HepG2 (cell line): Measurements from ENCODE around the gene CHST1. TPM values are rescaled to one million over a fixed set of nuclear protein-coding genes. Genes with fewer than 3 reads are reported as not detected.

Source experiments
- ATAC-seq: fragments of 200-7000 bp; cut with Tn5 transposase; 3 replicates; pipeline ENCODE4 v1.9.1; 2020; ENCODE audit warnings: mild to moderate bottlenecking, moderate library complexity
- BruUV-seq: library from RNA; stranded (reverse); fragments of 400-500 nt; replicated peaks from 2 replicates; lab custom pipeline; 2021; lab: Mats Ljungman, UMichigan
- CTCF ChIA-PET: fragments of 300-600 bp; formaldehyde crosslinking; extraction: SDS; loops from one replicate; lab custom pipeline; 2021; ENCODE audit warnings: low total read pairs, inconsistent platforms, low intra/inter-chr PET ratio; lab: Yijun Ruan, JAX
- POLR2A ChIA-PET: fragments of 350-600 bp; sonication (Branson Sonifier 250); formaldehyde crosslinking; loops from one replicate; lab custom pipeline; 2020; ENCODE audit warnings: antibody characterized with exemption, inconsistent platforms; lab: Yijun Ruan, JAX
- DNase-seq: peaks from one replicate; pipeline ENCODE4 v3.0.0-alpha.2; 2015; ENCODE audit warnings: low spot score
- FAIRE-seq: peaks from 3 replicates; lab custom pipeline; 2011; peaks lifted over from hg19 to GRCh38; lab: Jason Lieb, UNC
- H2AFZ ChIP-seq: one replicate; pipeline ENCODE4 v1.6.1; 2011; ENCODE audit warnings: low read length, inconsistent platforms
- H3K27ac ChIP-seq: fragments of 300-600 bp; 3 replicates; pipeline ENCODE4 v1.8.0; 2011; ENCODE audit warnings: mixed run types, mild to moderate bottlenecking, mixed read lengths, low read length, inconsistent platforms; ENCODE audit not compliant: insufficient read depth; ENCODE audit errors: extremely low read length
- H3K27me3 ChIP-seq, 2 experiments: fragments of 200-600 bp in 1 of 2; 2 replicates in 1 of 2; 3 replicates in 1 of 2; pipeline versions ENCODE4 v1.6.0 to v1.8.0; 2011; ENCODE audit warnings: low read length in 2 of 2, mild to moderate bottlenecking in 2 of 2, moderate library complexity in 2 of 2, inconsistent platforms in 1 of 2; ENCODE audit not compliant: insufficient read depth in 2 of 2, control insufficient read depth in 1 of 2
- H3K36me3 ChIP-seq, 2 experiments: fragments of 200-600 bp in 1 of 2; replicated peaks in 1 of 2; 2 replicates in 1 of 2; 3 replicates in 1 of 2; pipeline versions ENCODE4 v1.5.1 to v1.8.0; 2011; ENCODE audit warnings: low read length in 2 of 2, inconsistent platforms in 1 of 2; ENCODE audit not compliant: insufficient read depth in 2 of 2, control insufficient read depth in 1 of 2
- H3K4me1 ChIP-seq: 2 replicates; pipeline ENCODE4 v1.5.1; 2012; ENCODE audit warnings: low read length, inconsistent platforms; ENCODE audit not compliant: insufficient read depth
- H3K4me2 ChIP-seq: 2 replicates; pipeline ENCODE4 v1.6.0; 2011; ENCODE audit warnings: low read depth, low read length, inconsistent platforms
- H3K4me3 ChIP-seq, 3 experiments: fragments of 200-600 bp in 1 of 3; sonication (generic), shearing (Covaris generic) in 1 of 3; replicated peaks in 1 of 3; 2 replicates each; pipeline ENCODE4 v1.5.1; 2011 to 2016; ENCODE audit warnings: low read length in 3 of 3, inconsistent platforms in 2 of 3, low read depth in 2 of 3, mild to moderate bottlenecking in 2 of 3, control low read depth in 1 of 3, mixed read lengths in 1 of 3; ENCODE audit not compliant: insufficient read depth in 1 of 3
- H3K79me2 ChIP-seq: one replicate; pipeline ENCODE4 v1.6.1; 2011; ENCODE audit warnings: low read length, inconsistent platforms; ENCODE audit not compliant: insufficient read depth
- H3K9ac ChIP-seq: 2 replicates; pipeline ENCODE4 v1.6.0; 2011; ENCODE audit warnings: mild to moderate bottlenecking, low read depth, low read length, inconsistent platforms; ENCODE audit not compliant: insufficient read depth
- H3K9me3 ChIP-seq: 2 replicates; pipeline ENCODE4 v1.5.1; 2012; ENCODE audit warnings: mild to moderate bottlenecking, low read length
- H4K20me1 ChIP-seq: 2 replicates; pipeline ENCODE4 v1.6.0; 2011; ENCODE audit warnings: inconsistent platforms, mild to moderate bottlenecking, low read length, moderate library complexity; ENCODE audit not compliant: insufficient read depth
- GATAD1 ChIP-seq: IDR thresholded peaks from 2 replicates; pipeline ENCODE4 v1.6.1; 2016; ENCODE audit warnings: missing genetic modification reagents, missing compliant biosample characterization
- IRF2 ChIP-seq: IDR thresholded peaks from 2 replicates; pipeline ENCODE4 v1.6.1; 2018; ENCODE audit warnings: missing genetic modification reagents, missing compliant biosample characterization
- SRY ChIP-seq: sonication (generic); formaldehyde crosslinking; IDR thresholded peaks from 2 replicates; pipeline ENCODE4 v1.8.0; 2022; ENCODE audit warnings: mild to moderate bottlenecking, missing genetic modification reagents
- WGBS: methylation state at CpG from one replicate; pipeline ENCODE4 v1.1.6; 2017; ENCODE audit warnings: low lambda C conversion rate; 5-methylcytosine and 5-hydroxymethylcytosine counted together
- in situ Hi-C: cut with HindIII; loops from 2 replicates; pipeline ENCODE4 v1.10.0; 2017; ENCODE audit warnings: low pct_unique_long_range_greater_than_20kb; ENCODE audit not compliant: extremely low pct_ligation_motif_present
- intact Hi-C: fragments of 100-400 bp; cut with micrococcal nuclease; formaldehyde crosslinking; loops from one replicate; pipeline ENCODE4 v1.10.0; 2022; ENCODE audit not compliant: unreplicated experiment
- polyA plus RNA-seq, 8 experiments: library from polyadenylated mRNA; depleted of rRNA in 3 of 8; stranded (reverse) in 7 of 8; unstranded in 1 of 8; fragments of >200 nt; fragmentation: Illumina TruSeq in 4 of 8; extraction: Trizol in 4 of 8; gene quantifications; 2 replicates each; pipeline versions ENCODE4 v1.2.1 to v1.2.3, GENCODE V29; 2011 to 2016; ENCODE audit warnings: low read depth in 4 of 8, missing spikeins in 1 of 8, mixed read lengths in 1 of 8; ENCODE audit not compliant: insufficient read depth in 1 of 8
- total RNA-seq, 5 experiments: library from RNA; depleted of rRNA; stranded (reverse); fragments of >200 nt; fragmentation: Illumina TruSeq; extraction: Trizol; gene quantifications; 2 replicates each; pipeline ENCODE4 v1.2.3, GENCODE V29; 2016; ENCODE audit warnings: low read depth in 1 of 5

CHST1 gene
- total and polyA plus RNA-seq, 2 of the 13 experiments (the other 11 are each of a cell fraction or from before 2014, with no cell fraction given), result not detected

- FAIRE-seq (no peak), ATAC-seq (no peak), DNase-seq (no peak)
- H3K27ac ChIP-seq, result no peak overlapping the region
- no peak for TF ChIP-seq GATAD1
- H2AFZ ChIP-seq, result no peak overlapping the region
- no peaks in the 10 kb centered on the region for H3K79me2 ChIP-seq
- H3K4me3 ChIP-seq, result no peak overlapping the region
- peaks cover 5% of the 10 kb centered on the region; the same call in 1 of the 2 replicates for H4K20me1 ChIP-seq
- no TSS peak for BruUV-seq
- CTCF ChIA-PET, result no interaction called here
- in situ Hi-C loops (no loop called here), intact Hi-C loops (no loop called here)
- no peaks in the 10 kb centered on the region for H3K4me1 ChIP-seq
- H3K36me3 ChIP-seq, result no peaks in the 10 kb centered on the region
- POLR2A ChIA-PET, result no interaction called here
- peaks cover 21 to 43% of the 10 kb centered on the region in 2 experiments; a peak in 4 of 5 replicates for H3K27me3 ChIP-seq
- 8% methylated on average over 8 of the region's 14 CpGs for WGBS
- no peak overlapping the region for H3K4me2 ChIP-seq
- H3K9me3 ChIP-seq, result no peaks in the 10 kb centered on the region
- no peak overlapping the region for H3K9ac ChIP-seq
Measured at GRCh38 chr11:45670386-45671135, 5.1 kb upstream of the CHST1 start.

GRCh38 chr11:45669956-45670355 is 4.5 kb upstream of the CHST1 start:
- BruUV-seq, result no TSS peak
- FAIRE-seq, result no peak
- no peaks in the 10 kb centered on the region for H3K4me1 ChIP-seq
- H4K20me1 ChIP-seq, result peaks cover 5% of the 10 kb centered on the region; the same call in 1 of the 2 replicates
- ChIA-PET CTCF (no interaction called here), POLR2A (no interaction called here)
- peaks cover 21 to 45% of the 10 kb centered on the region in 2 experiments; a peak in 4 of 5 replicates for H3K27me3 ChIP-seq
- no peak overlapping the region for H3K4me2 ChIP-seq
- no peak overlapping the region for H3K4me3 ChIP-seq
- 0% methylated on average over 4 of the region's 4 CpGs for WGBS
- H3K9ac ChIP-seq, result no peak overlapping the region
- TF ChIP-seq IRF2 (CRISPR knock-in tag) (no peak), SRY (CRISPR knock-in tag) (no peak)
- no peaks in the 10 kb centered on the region for H3K36me3 ChIP-seq
- no peak for DNase-seq
- no peaks in the 10 kb centered on the region for H3K79me2 ChIP-seq
- ATAC-seq, result no peak
- no peak overlapping the region for H2AFZ ChIP-seq
- no peaks in the 10 kb centered on the region for H3K9me3 ChIP-seq
- no peak overlapping the region for H3K27ac ChIP-seq
- intact Hi-C loops, result no loop called here
- in situ Hi-C loops, result no loop called here
